D341Med (cell line): ENCODE results near the gene PCDHGB5.

Experiments used
- DNase-seq: peaks from one replicate; pipeline ENCODE4 v3.0.0; 2012; ENCODE audit warnings: low spot score

PCDHGB5 gene

DNA sequence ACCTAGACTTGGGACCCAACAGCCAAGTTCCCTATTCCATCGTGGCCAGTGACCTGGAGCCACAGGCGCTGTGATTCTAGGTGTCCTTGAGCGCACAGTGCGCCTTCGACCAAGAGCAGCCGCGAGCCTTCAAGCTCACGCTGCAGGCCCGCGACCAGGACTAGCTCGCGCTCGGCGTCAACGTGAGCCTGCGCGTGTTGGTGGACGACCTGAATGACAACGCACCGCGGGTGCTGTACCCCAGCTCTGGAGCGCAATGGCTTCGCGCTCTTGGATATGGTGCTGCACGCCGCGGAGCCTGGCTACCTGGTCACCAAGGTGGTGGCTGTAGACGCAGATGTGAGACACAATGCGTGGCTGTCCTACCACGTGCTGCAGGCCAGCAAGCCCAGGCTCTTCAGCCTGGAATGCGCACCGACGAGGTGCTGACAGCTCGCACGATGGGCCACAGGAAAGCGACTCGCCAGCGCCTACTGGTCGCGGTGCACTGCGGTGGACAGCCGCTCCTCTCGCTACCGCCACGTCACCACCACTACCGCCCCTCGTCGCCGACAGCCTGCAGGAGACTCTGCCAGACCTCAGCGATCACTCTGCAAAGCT is 43.9 kb downstream of the PCDHGB5 start:
- DNase-seq = no peak
